ENCODE results near the gene ACTR2. TPM values are rescaled to one million over a fixed set of nuclear protein-coding genes. Genes with fewer than 3 reads are reported as not detected.

Gene ACTR2
- total and polyA plus RNA-seq, 3 donors from 2014 or later: 49.2 to 80.1 (median 56.6) TPM

DNA sequence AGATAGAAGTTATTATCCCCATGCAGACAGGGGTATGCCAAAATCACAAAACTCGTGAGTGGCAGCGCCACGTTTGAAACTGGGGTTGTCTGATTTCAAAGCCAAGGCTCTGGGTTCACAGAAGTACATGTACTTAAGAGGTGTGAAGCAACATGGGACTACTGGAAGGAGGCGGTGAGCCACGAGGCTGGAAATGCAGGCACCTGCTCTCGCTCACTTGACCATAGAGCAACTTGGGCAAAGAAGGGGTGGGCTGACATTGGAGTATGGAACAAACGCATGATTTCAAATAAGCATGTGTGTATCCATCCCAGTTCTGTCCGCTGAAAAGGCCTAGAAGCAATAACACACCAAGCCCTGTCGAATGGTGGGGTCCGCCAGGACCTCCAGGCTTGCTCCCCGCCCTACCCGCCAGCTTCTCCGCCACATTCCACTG, 593 bp upstream of the ACTR2 start:
- Histone ChIP-seq H3K27ac (peak overlapping the region in 1 of 2 donors; percentile 97), H3K27me3 (no peaks in the 10 kb centered on the region), H3K4me3 (peak overlapping the region; percentile 88 to 100), H3K4me1 (peaks cover 9% of the 10 kb centered on the region), H3K36me3 (ENCODE audit: low read depth, missing control alignments) (no peaks in the 10 kb centered on the region), H3K9me3 (no peaks in the 10 kb centered on the region)
- no peak for DNase-seq
- 0 to 1% methylated on average over 10 to 13 of the region's 13 CpGs for WGBS, 2 donors
- intact Hi-C loops (cut with DNase I; ENCODE audit: low total_unique reads): no loop called here
- no peak for TF ChIP-seq POLR2A (IDR thresholded peaks at IDR 0.05)
- TF ChIP-seq, protein P1, sequence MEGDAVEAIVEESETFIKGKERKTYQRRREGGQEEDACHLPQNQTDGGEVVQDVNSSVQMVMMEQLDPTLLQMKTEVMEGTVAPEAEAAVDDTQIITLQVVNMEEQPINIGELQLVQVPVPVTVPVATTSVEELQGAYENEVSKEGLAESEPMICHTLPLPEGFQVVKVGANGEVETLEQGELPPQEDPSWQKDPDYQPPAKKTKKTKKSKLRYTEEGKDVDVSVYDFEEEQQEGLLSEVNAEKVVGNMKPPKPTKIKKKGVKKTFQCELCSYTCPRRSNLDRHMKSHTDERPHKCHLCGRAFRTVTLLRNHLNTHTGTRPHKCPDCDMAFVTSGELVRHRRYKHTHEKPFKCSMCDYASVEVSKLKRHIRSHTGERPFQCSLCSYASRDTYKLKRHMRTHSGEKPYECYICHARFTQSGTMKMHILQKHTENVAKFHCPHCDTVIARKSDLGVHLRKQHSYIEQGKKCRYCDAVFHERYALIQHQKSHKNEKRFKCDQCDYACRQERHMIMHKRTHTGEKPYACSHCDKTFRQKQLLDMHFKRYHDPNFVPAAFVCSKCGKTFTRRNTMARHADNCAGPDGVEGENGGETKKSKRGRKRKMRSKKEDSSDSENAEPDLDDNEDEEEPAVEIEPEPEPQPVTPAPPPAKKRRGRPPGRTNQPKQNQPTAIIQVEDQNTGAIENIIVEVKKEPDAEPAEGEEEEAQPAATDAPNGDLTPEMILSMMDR (IDR thresholded peaks at IDR 0.05): no peak

DNA sequence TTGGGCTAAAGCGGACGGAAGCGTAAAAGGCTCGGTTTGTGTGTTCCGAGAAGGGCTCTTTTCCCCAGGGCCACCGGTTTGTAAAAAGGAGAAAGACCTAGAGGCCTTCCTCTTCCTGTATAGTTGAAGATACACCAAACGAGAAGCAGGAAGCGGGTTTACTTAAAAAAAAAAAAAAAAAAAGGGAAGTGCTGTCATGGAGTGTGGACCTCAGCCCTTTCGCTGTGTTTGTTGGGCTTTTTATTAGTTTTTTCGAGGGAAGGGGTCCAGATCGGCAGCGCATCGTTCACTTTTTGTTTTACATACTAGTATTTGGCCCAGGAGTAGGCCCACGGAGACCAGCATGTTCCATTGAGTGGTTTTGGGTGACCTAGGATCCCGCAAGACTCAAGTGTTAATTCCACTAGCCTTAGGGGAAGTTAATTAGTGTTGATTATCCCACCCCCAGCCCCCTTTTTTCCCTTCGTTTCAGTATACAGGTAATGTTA, 676 bp downstream of the ACTR2 start:
- Histone ChIP-seq H3K9me3 (no peaks in the 10 kb centered on the region), H3K4me1 (peaks cover 9% of the 10 kb centered on the region), H3K36me3 (ENCODE audit: low read depth, missing control alignments) (no peaks in the 10 kb centered on the region), H3K27ac (peak overlapping the region; percentile 82 to 97), H3K4me3 (peak overlapping the region; percentile 88 to 100), H3K27me3 (no peaks in the 10 kb centered on the region)
- TF ChIP-seq, protein P1 (IDR thresholded peaks at IDR 0.05): no peak
- no peak for TF ChIP-seq POLR2A (IDR thresholded peaks at IDR 0.05)
- DNase-seq: peak; percentile 35
- 0 to 2% methylated on average over 16 of the region's 16 CpGs for WGBS, 2 donors
- intact Hi-C loops (cut with DNase I; ENCODE audit: low total_unique reads): no loop called here

DNA sequence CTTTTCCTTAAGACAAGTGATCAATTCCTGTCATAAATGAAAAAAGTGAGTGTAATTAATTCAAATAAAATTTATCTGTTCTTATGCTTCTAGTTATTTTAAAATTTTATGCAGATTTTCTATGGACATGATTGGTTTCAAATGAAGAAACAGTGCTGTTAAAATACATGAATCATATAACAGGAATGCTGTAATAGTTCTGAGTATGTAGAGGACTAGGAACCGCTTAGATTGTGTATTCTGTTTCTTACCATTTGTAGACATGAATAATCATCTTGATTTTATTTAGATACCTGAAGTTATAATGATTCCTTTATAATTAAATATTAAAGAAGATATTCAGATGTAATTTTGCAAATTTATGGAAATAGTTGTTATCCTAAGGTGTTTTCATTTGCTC, 3.5 kb downstream of the ACTR2 start:
- Histone ChIP-seq H3K9me3 (no peaks in the 10 kb centered on the region), H3K4me1 (peaks cover 9% of the 10 kb centered on the region), H3K27ac (no peak overlapping the region), H3K36me3 (ENCODE audit: low read depth, missing control alignments) (no peaks in the 10 kb centered on the region), H3K4me3 (no peak overlapping the region), H3K27me3 (no peaks in the 10 kb centered on the region)
- intact Hi-C loops (cut with DNase I; ENCODE audit: low total_unique reads): no loop called here
- 87 to 90% methylated on average over 1 of the region's 1 CpG for WGBS, 2 donors
- TF ChIP-seq, protein P1 (IDR thresholded peaks at IDR 0.05): no peak
- TF ChIP-seq POLR2A (IDR thresholded peaks at IDR 0.05): no peak
- no peak for DNase-seq

DNA sequence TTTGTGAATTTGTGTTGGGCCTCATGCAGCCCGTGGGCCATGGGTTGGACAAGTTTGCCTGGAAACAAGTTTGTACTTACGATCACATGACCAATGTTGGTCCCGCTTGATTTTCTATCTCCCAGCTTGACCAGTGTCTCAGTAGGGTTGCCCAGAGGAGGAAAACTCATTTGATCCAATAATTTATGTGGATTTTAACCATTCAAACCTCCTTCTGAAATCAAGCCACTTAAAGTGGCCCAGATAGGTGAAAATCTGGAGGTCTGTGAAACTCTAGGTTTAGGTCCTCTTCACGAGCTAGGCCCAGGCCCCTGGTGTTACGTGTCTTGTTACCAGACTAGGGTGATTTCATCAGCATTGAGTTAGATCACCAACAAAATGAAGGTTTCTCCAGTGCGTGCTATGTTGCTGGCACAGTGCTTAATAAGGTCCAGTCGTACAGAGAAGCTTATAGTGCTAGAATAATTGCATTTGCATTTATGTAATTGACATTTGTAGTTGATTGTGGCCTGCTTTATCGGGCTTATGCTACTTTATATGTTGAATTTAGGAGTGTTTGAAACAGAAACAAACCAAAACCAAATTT, 4.4 kb downstream of the ACTR2 start:
- Histone ChIP-seq H3K4me3 (no peak overlapping the region), H3K36me3 (ENCODE audit: low read depth, missing control alignments) (no peaks in the 10 kb centered on the region), H3K27ac (no peak overlapping the region), H3K4me1 (peaks cover 6% of the 10 kb centered on the region), H3K9me3 (no peaks in the 10 kb centered on the region), H3K27me3 (no peaks in the 10 kb centered on the region)
- TF ChIP-seq, protein P1 (IDR thresholded peaks at IDR 0.05): no peak
- TF ChIP-seq POLR2A (IDR thresholded peaks at IDR 0.05): no peak
- WGBS, 2 donors: 85 to 89% methylated on average over 8 of the region's 8 CpGs
- no peak for DNase-seq
- intact Hi-C loops (cut with DNase I; ENCODE audit: low total_unique reads): no loop called here

DNA sequence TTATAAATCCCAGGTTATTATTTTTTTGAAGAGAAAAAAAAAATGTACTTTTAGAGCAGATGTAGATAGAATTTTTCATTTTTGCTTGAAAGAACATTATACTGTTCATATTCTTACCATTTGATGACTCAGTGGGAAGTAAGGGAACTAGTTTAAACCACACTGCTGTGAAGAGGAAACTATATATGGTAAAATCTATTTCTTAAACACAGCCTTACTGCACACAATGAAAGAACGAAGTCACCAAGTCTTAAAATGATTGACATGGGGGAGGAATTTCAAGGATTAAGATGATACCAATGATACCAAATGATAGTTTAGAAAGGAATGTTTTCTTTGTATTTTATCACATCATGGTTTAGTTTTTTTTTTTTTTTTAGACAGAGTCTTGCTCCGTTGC, 5.0 kb downstream of the ACTR2 start:
- no peaks in the 10 kb centered on the region for H3K36me3 ChIP-seq (ENCODE audit: low read depth, missing control alignments)
- no peak for DNase-seq
- intact Hi-C loops (cut with DNase I; ENCODE audit: low total_unique reads): no loop called here
- H3K4me1 ChIP-seq: peaks cover 6% of the 10 kb centered on the region
- no peak for TF ChIP-seq POLR2A (IDR thresholded peaks at IDR 0.05)
- TF ChIP-seq, protein P1 (IDR thresholded peaks at IDR 0.05): no peak
- H3K27me3 ChIP-seq: no peaks in the 10 kb centered on the region
- H3K4me3 ChIP-seq: no peak overlapping the region
- H3K27ac ChIP-seq: no peak overlapping the region
- H3K9me3 ChIP-seq: no peaks in the 10 kb centered on the region
- WGBS, 2 donors: 73 to 86% methylated on average over 2 of the region's 2 CpGs
